ENCODE measurements around the gene PDE6B.

DNA sequence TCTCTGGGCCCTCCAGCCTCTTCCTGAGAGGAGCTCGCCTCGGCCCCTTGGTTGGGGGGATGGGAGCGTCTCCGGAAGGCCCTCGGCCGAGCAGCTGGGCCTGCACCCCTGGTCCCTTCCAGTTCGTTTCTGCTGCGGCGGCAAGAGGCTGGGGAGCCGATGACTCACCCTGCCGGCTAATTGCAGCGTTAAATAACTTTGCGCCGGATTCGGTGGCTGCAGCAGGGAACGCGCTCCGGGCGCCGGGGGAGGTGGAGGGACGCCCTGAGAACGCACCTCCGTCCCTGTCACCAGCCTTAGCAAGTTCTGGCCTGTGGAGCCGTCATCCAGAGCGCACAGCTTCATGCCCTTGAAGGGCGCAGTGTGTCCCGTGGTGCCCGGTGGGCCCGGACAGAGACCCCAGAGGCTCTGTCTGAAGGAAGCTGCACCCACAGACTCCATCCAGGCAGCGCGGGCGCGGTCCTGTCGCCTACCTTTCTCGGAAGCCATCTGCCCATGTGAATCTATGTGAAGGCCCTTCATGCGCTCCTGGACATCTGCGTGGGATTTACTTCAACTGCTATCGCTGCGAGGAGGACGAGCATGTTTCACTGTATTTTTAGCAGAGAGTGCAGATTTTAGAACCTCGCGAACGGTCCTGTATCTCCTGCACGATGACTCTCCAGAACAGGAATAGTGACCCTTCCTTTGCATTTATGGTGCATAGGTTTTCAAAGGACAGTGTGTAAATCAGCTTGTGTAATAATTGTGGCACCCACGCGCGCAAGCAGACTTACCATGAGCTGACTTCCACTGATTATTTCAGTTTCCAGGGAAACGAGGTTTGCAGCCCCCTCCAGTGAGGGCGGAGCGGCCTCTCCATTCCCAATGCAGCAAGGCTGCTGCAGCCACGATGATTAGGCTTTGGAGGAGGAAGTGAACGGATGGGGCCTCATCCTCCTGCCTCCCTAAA is 47.6 kb upstream of the PDE6B start:
- TF ChIP-seq, protein P1, sequence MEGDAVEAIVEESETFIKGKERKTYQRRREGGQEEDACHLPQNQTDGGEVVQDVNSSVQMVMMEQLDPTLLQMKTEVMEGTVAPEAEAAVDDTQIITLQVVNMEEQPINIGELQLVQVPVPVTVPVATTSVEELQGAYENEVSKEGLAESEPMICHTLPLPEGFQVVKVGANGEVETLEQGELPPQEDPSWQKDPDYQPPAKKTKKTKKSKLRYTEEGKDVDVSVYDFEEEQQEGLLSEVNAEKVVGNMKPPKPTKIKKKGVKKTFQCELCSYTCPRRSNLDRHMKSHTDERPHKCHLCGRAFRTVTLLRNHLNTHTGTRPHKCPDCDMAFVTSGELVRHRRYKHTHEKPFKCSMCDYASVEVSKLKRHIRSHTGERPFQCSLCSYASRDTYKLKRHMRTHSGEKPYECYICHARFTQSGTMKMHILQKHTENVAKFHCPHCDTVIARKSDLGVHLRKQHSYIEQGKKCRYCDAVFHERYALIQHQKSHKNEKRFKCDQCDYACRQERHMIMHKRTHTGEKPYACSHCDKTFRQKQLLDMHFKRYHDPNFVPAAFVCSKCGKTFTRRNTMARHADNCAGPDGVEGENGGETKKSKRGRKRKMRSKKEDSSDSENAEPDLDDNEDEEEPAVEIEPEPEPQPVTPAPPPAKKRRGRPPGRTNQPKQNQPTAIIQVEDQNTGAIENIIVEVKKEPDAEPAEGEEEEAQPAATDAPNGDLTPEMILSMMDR (conservative IDR thresholded peaks at IDR 0.05; ENCODE audit: low read length), result no peak
- no peak for TF ChIP-seq EZH2phosphoT487 (IDR thresholded peaks at IDR 0.05; ENCODE audit: borderline replicate concordance, low read depth, low read length)
